Measurements from ENCODE around the gene COL4A1. TPM values are rescaled to one million over a fixed set of nuclear protein-coding genes. Genes with fewer than 3 reads are reported as not detected.

Gene COL4A1
- total and polyA plus RNA-seq, 2 donors = 334 to 1,096 TPM

DNA sequence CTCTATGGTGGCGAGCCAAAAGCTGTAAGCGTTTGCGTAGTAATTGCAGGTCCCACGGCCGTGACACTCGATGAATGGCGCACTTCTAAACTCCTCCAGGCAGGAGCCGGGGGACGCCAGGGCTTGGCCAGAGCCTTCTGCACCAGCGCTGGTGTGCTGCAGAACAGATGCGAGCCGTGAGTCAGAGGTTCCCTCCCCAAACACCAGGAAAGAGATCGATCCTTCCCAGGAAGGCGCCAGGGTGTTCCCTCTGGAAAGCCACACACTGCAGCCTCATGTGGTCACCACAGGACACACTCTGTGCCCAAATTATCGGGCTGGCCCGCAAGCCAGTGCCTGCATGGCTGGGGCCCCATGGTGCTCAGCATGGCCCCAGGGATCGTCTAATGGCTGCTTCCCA lies 154.6 kb downstream of the COL4A1 start:
- Histone ChIP-seq H3K27ac (ENCODE audit: low read depth) (no peak overlapping the region), H3K4me1 (ENCODE audit: insufficient read depth) (no peaks in the 10 kb centered on the region), H3K36me3 (ENCODE audit: insufficient read depth) (no peaks in the 10 kb centered on the region), H3K4me3 (ENCODE audit: low read depth, low read length) (no peak overlapping the region)
- DNase-seq (ENCODE audit: extremely low spot score) = no peak
- WGBS = 93% methylated on average over 17 of the region's 17 CpGs

DNA sequence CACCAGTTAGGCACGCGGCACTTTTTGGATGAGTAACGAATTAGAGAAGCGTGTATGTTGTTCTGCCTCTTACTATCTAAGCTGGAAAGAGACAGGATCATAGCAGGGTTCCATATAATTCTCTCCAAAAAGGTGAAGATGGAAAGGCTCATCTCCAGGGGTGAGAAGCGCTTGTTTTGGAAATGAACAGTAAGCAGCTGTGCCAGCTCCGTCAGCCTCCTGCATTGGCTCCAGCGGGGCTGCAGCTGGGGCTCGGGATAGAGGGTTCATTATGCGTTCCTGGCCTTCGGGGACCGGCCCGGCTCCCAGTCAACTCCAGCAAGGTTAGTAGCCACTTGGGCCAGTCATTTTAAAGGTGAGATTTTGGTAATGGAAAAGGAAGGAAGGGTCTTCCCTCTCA lies 155.5 kb downstream of the COL4A1 start:
- H3K4me1 ChIP-seq (ENCODE audit: insufficient read depth) = no peaks in the 10 kb centered on the region
- no peak overlapping the region for H3K27ac ChIP-seq (ENCODE audit: low read depth)
- no peak overlapping the region for H3K4me3 ChIP-seq (ENCODE audit: low read depth, low read length)
- no peak for DNase-seq (ENCODE audit: extremely low spot score)
- H3K36me3 ChIP-seq (ENCODE audit: insufficient read depth) = no peaks in the 10 kb centered on the region
- 90% methylated on average over 12 of the region's 12 CpGs for WGBS

DNA sequence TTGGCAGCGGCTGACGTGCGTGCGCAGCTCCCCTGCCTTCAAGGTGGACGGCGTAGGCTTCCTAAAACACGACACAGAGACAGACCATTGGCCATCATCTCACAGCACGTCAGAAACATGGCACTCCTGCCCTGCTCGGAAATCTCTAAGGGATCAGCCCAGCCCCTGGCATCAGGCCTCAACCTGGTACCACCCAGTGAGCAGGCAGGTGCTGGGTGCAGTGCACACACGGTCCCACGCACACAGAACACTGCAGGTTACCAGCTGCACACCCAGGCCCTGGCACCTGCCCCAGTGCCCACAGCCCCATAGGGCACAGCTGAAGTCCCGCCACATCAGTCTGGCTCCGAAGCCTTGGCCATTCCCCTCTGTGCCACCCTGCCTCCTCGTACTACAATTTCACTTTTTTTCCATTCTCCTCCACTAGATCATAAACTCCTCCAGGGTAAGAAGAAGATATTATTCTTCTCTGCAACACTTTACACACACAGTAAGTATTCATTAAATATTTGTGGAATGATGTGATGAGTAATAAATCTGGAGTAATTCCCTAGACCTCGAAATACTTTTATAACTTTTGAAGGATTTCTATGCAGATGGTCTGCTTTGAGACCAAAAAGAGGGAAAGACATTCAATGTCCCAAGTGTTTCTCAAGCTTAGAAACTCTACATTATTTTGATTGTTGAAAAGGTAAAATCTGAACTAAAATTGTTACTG lies 156.4 kb downstream of the COL4A1 start:
- H3K4me1 ChIP-seq (ENCODE audit: insufficient read depth) = no peaks in the 10 kb centered on the region
- H3K4me3 ChIP-seq (ENCODE audit: low read depth, low read length) = no peak overlapping the region
- DNase-seq (ENCODE audit: extremely low spot score) = no peak
- WGBS = 85% methylated on average over 15 of the region's 15 CpGs
- no peaks in the 10 kb centered on the region for H3K36me3 ChIP-seq (ENCODE audit: insufficient read depth)
- no peak overlapping the region for H3K27ac ChIP-seq (ENCODE audit: low read depth)

DNA sequence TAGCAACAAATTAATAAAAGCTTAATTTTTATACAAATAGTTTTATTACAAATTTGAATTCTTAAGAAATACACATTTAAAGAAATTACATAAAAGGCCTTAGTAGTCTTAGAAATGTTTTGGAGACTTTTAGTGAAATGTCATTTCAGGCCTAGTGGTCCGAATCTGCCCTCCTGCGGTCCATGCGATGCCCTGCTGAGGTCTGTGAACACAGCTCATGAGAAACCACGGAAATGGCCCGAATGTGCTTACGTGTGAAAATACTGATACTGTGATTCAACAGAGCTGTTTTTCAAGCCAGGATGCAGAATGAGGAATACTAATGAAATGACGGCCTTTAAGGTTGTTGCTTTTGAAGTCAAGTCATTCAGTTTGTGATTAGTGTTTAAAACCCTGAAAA lies 157.9 kb downstream of the COL4A1 start:
- DNase-seq (ENCODE audit: extremely low spot score) = no peak
- Histone ChIP-seq H3K36me3 (ENCODE audit: insufficient read depth) (no peaks in the 10 kb centered on the region), H3K27ac (ENCODE audit: low read depth) (no peak overlapping the region), H3K4me1 (ENCODE audit: insufficient read depth) (no peaks in the 10 kb centered on the region), H3K4me3 (ENCODE audit: low read depth, low read length) (no peak overlapping the region)
- WGBS = 93% methylated on average over 7 of the region's 7 CpGs

- H3K4me1 ChIP-seq (ENCODE audit: insufficient read depth) = no peaks in the 10 kb centered on the region
- WGBS = 95% methylated on average over 3 of the region's 3 CpGs
These were observed 166.9 kb downstream of the COL4A1 start for GRCh38 chr13:110140099-110140498.

GRCh38 chr13:110138700-110139036 lies 168.3 kb downstream of the COL4A1 start:
- no peak overlapping the region for H3K27ac ChIP-seq (ENCODE audit: low read depth)
- no peaks in the 10 kb centered on the region for H3K36me3 ChIP-seq (ENCODE audit: insufficient read depth)
- no peaks in the 10 kb centered on the region for H3K4me1 ChIP-seq (ENCODE audit: insufficient read depth)
- no peak for DNase-seq (ENCODE audit: extremely low spot score)
- 33% methylated on average over 8 of the region's 8 CpGs for WGBS
- H3K4me3 ChIP-seq (ENCODE audit: low read depth, low read length) = peak overlapping the region; percentile 41

More at GRCh38 chr13:110140099-110140498, 166.9 kb downstream of the COL4A1 start:
- H3K36me3 ChIP-seq (ENCODE audit: insufficient read depth) = no peaks in the 10 kb centered on the region
- no peak for DNase-seq (ENCODE audit: extremely low spot score)
- no peak overlapping the region for H3K27ac ChIP-seq (ENCODE audit: low read depth)
- H3K4me3 ChIP-seq (ENCODE audit: low read depth, low read length) = no peak overlapping the region

- no peak for DNase-seq (ENCODE audit: extremely low spot score)
- Histone ChIP-seq H3K27ac (ENCODE audit: low read depth) (no peak overlapping the region), H3K36me3 (ENCODE audit: insufficient read depth) (no peaks in the 10 kb centered on the region), H3K4me1 (ENCODE audit: insufficient read depth) (no peaks in the 10 kb centered on the region), H3K4me3 (ENCODE audit: low read depth, low read length) (peak overlapping the region; percentile 41)
- WGBS = 1% methylated on average over 60 of the region's 60 CpGs
These were observed 168.8 kb downstream of the COL4A1 start for GRCh38 chr13:110138010-110138699.

- peak overlapping the region; percentile 41 for H3K4me3 ChIP-seq (ENCODE audit: low read depth, low read length)
- no peak for DNase-seq (ENCODE audit: extremely low spot score)
- WGBS = under 1% methylated on average over 7 of the region's 7 CpGs
- H3K4me1 ChIP-seq (ENCODE audit: insufficient read depth) = no peaks in the 10 kb centered on the region
- H3K36me3 ChIP-seq (ENCODE audit: insufficient read depth) = no peaks in the 10 kb centered on the region
- no peak overlapping the region for H3K27ac ChIP-seq (ENCODE audit: low read depth)
These were observed 169.3 kb downstream of the COL4A1 start for GRCh38 chr13:110137680-110138009.

GRCh38 chr13:110136660-110137585 lies 170.0 kb downstream of the COL4A1 start:
- Histone ChIP-seq H3K4me3 (ENCODE audit: low read depth, low read length) (no peak overlapping the region), H3K27ac (ENCODE audit: low read depth) (no peak overlapping the region)
- DNase-seq (ENCODE audit: extremely low spot score) = no peak

GRCh38 chr13:110135977-110136597 lies 170.9 kb downstream of the COL4A1 start:
- DNase-seq (ENCODE audit: extremely low spot score) = no peak
- Histone ChIP-seq H3K4me1 (ENCODE audit: insufficient read depth) (no peaks in the 10 kb centered on the region), H3K27ac (ENCODE audit: low read depth) (no peak overlapping the region), H3K4me3 (ENCODE audit: low read depth, low read length) (no peak overlapping the region), H3K36me3 (ENCODE audit: insufficient read depth) (no peaks in the 10 kb centered on the region)
- 78% methylated on average over 5 of the region's 5 CpGs for WGBS

More at GRCh38 chr13:110136660-110137585, 170.0 kb downstream of the COL4A1 start:
- 56% methylated on average over 16 of the region's 16 CpGs for WGBS
- no peaks in the 10 kb centered on the region for H3K36me3 ChIP-seq (ENCODE audit: insufficient read depth)
- no peaks in the 10 kb centered on the region for H3K4me1 ChIP-seq (ENCODE audit: insufficient read depth)

DNA sequence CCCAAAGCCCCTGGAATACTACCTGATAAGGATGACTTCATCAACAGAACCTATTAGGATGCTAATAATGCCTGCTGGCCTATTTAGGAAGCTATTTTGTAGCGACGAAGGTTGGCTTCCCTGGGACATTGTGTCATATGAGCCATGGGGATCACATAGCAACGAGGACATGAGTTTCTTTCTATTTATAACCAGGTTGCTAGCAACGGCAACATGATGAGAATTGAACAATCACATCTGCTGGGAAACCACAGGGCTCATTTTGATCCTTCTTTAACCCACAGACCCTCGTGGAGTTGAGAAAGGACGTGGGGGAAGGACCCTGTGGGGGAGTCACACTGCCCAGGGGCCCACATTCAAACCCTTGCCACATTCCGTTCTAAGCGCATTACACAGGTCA lies 172.2 kb downstream of the COL4A1 start:
- no peak for DNase-seq (ENCODE audit: extremely low spot score)
- H3K4me3 ChIP-seq (ENCODE audit: low read depth, low read length) = no peak overlapping the region
- no peak overlapping the region for H3K27ac ChIP-seq (ENCODE audit: low read depth)
- 57% methylated on average over 8 of the region's 8 CpGs for WGBS
- no peaks in the 10 kb centered on the region for H3K4me1 ChIP-seq (ENCODE audit: insufficient read depth)
- no peaks in the 10 kb centered on the region for H3K36me3 ChIP-seq (ENCODE audit: insufficient read depth)

GRCh38 chr13:110133425-110134235 lies 173.3 kb downstream of the COL4A1 start:
- Histone ChIP-seq H3K4me3 (ENCODE audit: low read depth, low read length) (no peak overlapping the region), H3K4me1 (ENCODE audit: insufficient read depth) (no peaks in the 10 kb centered on the region), H3K36me3 (ENCODE audit: insufficient read depth) (no peaks in the 10 kb centered on the region), H3K27ac (ENCODE audit: low read depth) (no peak overlapping the region)
- no peak for DNase-seq (ENCODE audit: extremely low spot score)
- WGBS = 94% methylated on average over 10 of the region's 10 CpGs
